GM12891 (cell line): Measurements from ENCODE around the gene GDNF.
"Not testable (repeated sequence)": the region's sequence is repeated elsewhere in the genome, so short reads cannot be mapped to it uniquely, and the experiment has no call there.

Experiments
- DNase-seq: peaks from one replicate; pipeline ENCODE4 v3.0.0; 2011; ENCODE audit warnings: low spot score; ENCODE audit not compliant: insufficient read length
- FAIRE-seq: peaks from 2 replicates; lab custom pipeline; 2011; peaks lifted over from hg19 to GRCh38; lab: Jason Lieb, UNC
- PAX5 ChIP-seq: IDR thresholded peaks from 2 replicates; pipeline ENCODE4 v1.6.1; 2011; ENCODE audit warnings: low read length, moderate library complexity, mild to moderate bottlenecking; ENCODE audit not compliant: insufficient read depth, severe bottlenecking
- POLR2A ChIP-seq: IDR thresholded peaks from 2 replicates; pipeline ENCODE4 v1.6.1; 2011; ENCODE audit warnings: low read depth, low read length, control low read depth
- POLR2AphosphoS5 ChIP-seq: IDR thresholded peaks from 2 replicates; pipeline ENCODE4 v1.6.1; 2011; ENCODE audit warnings: low read depth, low read length, control low read depth
- POU2F2 ChIP-seq: IDR thresholded peaks from 2 replicates; pipeline ENCODE4 v1.6.1; 2011; ENCODE audit warnings: low read depth, mild to moderate bottlenecking, control low read depth, low read length, moderate library complexity
- SPI1 ChIP-seq: IDR thresholded peaks from 2 replicates; pipeline ENCODE4 v1.6.1; 2011; ENCODE audit warnings: low read depth, low read length, control low read depth
- TAF1 ChIP-seq: IDR thresholded peaks from 2 replicates; pipeline ENCODE4 v1.6.1; 2011; ENCODE audit warnings: low read depth, low read length, control low read depth

GDNF gene

DNA sequence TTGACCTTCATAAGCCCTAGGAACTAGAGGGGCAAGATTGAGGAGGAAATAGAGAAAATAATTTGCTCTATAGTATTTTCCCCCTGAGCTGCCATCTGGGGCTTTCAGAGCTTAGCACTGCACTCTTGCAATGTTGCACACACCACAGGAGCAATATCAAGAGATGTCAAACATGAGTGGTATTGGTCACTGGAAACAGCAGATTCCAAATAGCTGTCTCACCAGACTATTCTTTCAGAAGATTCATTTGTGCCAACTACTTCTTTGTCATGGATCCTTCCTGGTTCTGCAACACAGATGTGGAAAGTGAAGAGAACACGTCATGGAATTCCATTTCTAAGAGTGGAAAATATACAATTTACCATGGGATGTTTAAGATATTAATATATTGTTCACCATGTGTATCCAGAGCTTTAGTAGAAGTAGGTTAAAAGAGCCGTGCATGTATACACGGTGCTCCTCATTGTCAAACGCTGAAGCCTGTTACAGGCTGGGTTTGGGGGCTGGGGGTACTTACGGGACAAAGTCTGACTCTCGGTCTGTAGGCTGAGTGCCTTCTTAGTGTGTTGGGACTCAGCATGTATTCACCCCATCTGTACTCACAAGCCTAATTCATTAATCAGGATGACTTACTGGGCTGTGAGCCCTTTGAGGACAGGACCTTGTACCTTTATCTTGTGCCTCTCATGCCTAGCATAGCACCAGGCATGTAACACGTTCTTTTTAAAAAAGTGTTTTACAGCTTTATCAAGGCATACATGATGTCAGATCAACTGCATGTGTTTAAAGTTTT lies 31.4 kb upstream of the GDNF start:
- no peak for FAIRE-seq
- TF ChIP-seq POU2F2 (no peak), POLR2AphosphoS5 (no peak), SPI1 (no peak), POLR2A (no peak), PAX5 (no peak), TAF1 (no peak)
- no peak for DNase-seq

DNA sequence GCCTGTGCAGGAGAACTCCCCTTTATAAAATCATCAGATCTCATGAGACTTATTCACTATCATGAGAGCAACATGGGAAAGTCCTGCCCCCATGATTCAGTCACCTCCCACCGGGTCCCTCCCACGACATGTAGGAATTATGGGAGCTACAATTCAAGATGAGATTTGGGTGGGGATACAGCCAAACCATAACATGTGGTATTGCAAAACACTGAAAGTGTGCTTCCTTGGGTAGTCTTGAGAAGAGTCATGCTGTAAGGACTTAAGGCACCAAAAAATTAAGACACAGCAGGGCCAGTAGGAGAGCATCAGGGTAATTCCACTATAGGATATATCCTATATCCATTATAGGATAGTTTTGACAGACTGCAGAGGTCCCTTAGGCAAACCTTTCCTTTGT lies 29.4 kb upstream of the GDNF start:
- TF ChIP-seq POLR2AphosphoS5: no peak
- no peak for TF ChIP-seq SPI1
- no peak for TF ChIP-seq TAF1
- no peak for TF ChIP-seq POLR2A
- no peak for TF ChIP-seq POU2F2
- no peak for TF ChIP-seq PAX5
- DNase-seq (no peak), FAIRE-seq (no peak)

DNA sequence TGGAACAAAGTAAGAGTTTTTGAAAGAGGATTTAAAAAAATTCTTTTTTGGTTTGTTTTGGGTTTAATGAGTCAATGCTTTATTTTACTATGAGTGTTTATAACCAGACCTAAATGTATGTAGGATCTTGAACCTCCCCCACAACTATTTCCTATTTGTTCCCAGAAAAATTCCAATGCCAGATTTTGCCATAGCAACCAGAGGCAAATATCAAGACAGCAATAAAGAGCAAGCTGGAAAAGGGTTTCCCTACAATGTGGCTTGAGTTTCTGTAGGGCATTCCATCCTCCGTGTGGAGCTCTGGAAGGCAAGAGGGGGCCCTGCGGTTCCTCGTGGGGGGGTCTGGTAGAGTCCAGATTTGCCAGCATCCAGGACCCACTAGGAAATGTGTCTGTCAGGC lies 27.8 kb upstream of the GDNF start:
- FAIRE-seq (no peak), DNase-seq (no peak)
- TF ChIP-seq PAX5 (no peak), POLR2AphosphoS5 (no peak), POU2F2 (no peak), TAF1 (no peak), POLR2A (no peak), SPI1 (no peak)

DNA sequence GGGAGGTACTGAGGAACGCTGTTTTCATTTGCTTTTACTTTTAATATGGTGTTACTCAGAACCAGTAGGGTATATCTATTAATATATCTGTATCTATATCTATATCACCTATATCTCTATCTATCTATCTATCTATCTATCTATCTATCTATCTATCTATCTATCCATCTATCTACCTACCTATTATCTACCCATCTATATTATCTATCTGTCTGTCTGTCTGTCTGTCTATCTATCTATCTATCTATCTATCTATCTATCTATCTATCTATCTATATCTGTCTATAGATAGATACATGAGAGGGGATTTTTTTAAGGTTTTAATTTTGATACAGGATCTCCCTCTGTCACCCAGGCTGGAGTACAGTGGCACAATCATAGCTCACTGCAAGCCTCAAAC lies 23.1 kb upstream of the GDNF start:
- not testable (repeated sequence) for DNase-seq, FAIRE-seq

DNA sequence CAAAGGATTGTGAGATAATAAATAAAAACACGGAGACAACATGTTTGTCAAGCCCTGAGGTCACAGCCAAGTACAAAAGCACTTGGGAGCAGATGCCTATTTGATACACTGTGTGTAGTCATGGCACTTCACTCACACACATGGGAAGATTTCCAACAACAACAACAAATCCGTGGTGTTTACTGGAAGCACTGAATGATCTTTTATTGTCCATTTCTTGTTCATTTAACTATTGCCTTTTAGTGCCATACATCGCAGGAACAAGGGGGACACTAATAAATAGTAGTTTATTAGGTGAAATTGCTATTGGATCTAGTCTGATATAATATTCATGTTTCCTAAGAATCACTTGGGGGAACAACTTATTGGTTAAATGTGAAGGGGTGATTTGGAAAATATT lies 20.4 kb upstream of the GDNF start:
- FAIRE-seq (no peak), DNase-seq (no peak)
- TF ChIP-seq POLR2AphosphoS5 (no peak), POLR2A (no peak), POU2F2 (no peak), PAX5 (no peak), TAF1 (no peak), SPI1 (no peak)

DNA sequence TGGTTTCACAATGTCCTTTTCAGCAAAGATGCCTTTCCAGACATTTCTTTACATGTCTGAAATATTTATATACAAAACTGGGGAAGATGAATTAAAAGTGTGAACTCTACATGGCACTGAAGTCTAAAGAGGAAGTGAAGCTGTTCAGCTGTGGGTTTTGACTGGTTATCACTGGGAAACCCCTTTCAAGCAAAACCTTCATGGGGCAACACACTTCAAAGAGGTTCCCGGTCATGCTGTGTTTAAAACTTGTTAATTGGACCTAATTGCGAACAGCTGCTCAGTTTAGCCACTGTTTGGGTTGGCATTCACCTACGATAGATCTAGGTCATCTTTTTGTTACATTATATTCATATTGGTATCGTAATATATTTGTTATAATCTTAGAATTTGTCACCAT lies 20.0 kb upstream of the GDNF start:
- DNase-seq (peak; percentile 35), FAIRE-seq (peak; percentile 79)
- TF ChIP-seq PAX5 (peak; percentile 45), SPI1 (peak; percentile 99), POU2F2 (peak; percentile 48; the same call in 1 of the 2 replicates), POLR2A (no peak)

DNA sequence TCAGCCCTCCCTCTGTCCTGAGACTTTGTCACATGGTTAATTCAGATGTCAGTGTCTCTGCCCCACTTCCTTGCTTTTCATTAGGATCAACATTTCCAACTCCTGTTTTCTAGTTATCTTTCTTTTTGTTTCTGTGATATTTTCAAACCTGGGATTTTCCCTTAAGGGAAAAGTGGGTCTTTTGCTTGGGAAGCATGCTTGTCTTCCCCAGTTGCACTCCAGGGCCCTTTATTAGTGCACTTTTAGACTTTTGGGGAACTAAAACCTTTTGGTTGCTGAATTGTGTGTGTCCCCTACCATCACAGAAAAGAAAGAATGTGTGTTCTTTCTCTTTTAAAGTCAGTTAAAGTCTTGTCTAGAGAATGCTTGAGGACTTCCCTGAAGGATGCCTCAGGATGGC lies 18.4 kb upstream of the GDNF start:
- FAIRE-seq: no peak
- DNase-seq: no peak
- no peak for TF ChIP-seq POU2F2
- no peak for TF ChIP-seq SPI1
- no peak for TF ChIP-seq POLR2A
- no peak for TF ChIP-seq TAF1
- no peak for TF ChIP-seq POLR2AphosphoS5

DNA sequence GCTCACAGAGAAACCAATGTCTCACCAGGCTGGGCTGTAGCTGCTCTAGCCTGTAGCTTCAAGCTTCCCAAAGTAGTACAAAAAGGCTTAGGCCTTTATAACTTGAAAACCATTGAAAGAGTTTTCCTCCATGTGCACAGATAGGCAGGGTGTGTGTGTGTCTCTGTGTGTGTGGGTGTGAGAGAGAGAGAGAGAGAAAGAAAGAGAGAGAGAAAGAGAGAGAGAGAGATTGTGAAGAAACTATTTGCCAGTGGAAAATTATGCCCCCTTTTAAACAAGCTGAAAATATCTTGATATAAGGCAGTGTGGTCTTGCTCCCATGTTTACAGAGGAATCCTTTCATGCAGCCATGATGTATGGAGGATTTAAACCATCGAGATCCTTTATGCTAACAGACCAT lies 17.9 kb upstream of the GDNF start:
- no peak for FAIRE-seq
- TF ChIP-seq POLR2AphosphoS5 (no peak), POU2F2 (no peak), TAF1 (no peak), PAX5 (no peak), POLR2A (no peak), SPI1 (no peak)
- DNase-seq: no peak

DNA sequence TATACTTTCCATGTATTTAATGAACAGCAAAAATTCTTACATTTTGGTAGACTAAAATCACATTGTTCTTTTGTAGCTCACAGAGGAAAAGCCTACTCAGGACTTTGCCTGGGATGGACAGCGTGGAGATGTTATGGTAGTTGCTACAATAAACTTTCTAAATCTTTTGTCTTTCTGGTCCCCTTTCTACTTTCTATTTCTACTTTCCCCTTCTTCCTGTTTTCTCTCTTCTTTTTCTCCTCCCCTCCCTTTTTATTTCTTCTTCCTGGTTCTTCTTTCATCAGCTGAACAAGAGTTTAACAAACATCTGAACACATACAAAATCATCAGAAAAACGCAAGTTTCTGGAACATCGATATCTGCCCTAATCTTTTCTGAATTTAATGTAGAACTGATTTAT lies 15.6 kb upstream of the GDNF start:
- FAIRE-seq: no peak
- no peak for DNase-seq
- TF ChIP-seq TAF1: no peak
- TF ChIP-seq SPI1: no peak
- TF ChIP-seq POLR2AphosphoS5: no peak
- no peak for TF ChIP-seq POLR2A
- no peak for TF ChIP-seq POU2F2
- no peak for TF ChIP-seq PAX5

DNA sequence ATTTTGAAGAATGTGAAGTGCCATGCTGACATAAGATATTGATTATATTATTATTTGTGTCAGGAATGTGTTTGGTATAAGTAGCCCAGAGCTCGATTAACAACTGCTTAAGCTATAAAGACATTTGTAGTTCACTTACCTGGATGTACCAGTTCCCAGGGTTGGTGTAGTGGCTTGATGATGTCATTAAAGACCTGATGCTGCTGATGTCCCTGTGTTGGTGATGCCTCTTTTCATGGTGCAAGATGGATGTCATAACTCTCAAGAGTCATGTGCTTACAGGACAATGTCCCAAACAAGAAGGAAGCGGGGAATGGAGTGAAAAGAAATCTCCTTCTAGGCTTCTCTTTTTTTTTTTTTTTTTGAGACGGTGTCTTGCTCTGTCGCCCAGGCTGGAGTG lies 11.5 kb upstream of the GDNF start:
- TF ChIP-seq SPI1: no peak
- TF ChIP-seq POLR2AphosphoS5: no peak
- no peak for TF ChIP-seq PAX5
- no peak for TF ChIP-seq POLR2A
- no peak for FAIRE-seq
- DNase-seq: no peak
